CD14-positive monocyte (primary cell): ENCODE measurements around the gene MICALL2. TPM values are rescaled to one million over a fixed set of nuclear protein-coding genes. Genes with fewer than 3 reads are reported as not detected.
A peak's percentile ranks its signal among the peaks of the same experiment; 100 is the strongest.

Experiments
- DNase-seq, 3 donors: peaks; one replicate each; pipeline ENCODE4 v3.0.0-alpha.2; 2011 to 2022
- H2AFZ ChIP-seq: 2 replicates; pipeline ENCODE4 v1.6.0; 2012; ENCODE audit warnings: mild to moderate bottlenecking, low read depth, low read length, inconsistent platforms; ENCODE audit not compliant: insufficient read depth, poor library complexity, severe bottlenecking
- H3K27ac ChIP-seq, 2 donors: 1 replicate in 1 of 2; 2 replicates in 1 of 2; pipeline ENCODE4 v1.5.1; 2012 to 2013; ENCODE audit warnings: low read length in 2 of 2, control low read depth in 1 of 2, inconsistent platforms in 1 of 2, low read depth in 1 of 2, mild to moderate bottlenecking in 1 of 2
- H3K27me3 ChIP-seq, 2 donors: one replicate each; pipeline versions ENCODE4 v1.6.0 to v1.6.1; 2011 to 2013; ENCODE audit warnings: low read length in 2 of 2; ENCODE audit not compliant: control insufficient read depth in 2 of 2, insufficient read depth in 2 of 2
- H3K36me3 ChIP-seq, 2 donors: replicated peaks in 1 of 2; 1 replicate in 1 of 2; 2 replicates in 1 of 2; pipeline versions ENCODE4 v1.5.1 to v1.6.1; 2012 to 2013; ENCODE audit warnings: low read length in 2 of 2, control low read depth in 1 of 2, inconsistent platforms in 1 of 2, mild to moderate bottlenecking in 1 of 2; ENCODE audit not compliant: insufficient read depth in 2 of 2, control insufficient read depth in 1 of 2
- H3K4me1 ChIP-seq, 2 donors: 1 replicate in 1 of 2; 2 replicates in 1 of 2; pipeline versions ENCODE4 v1.5.1 to v1.6.1; 2012 to 2013; ENCODE audit warnings: low read length in 2 of 2, control low read depth in 1 of 2, inconsistent platforms in 1 of 2, mild to moderate bottlenecking in 1 of 2, moderate library complexity in 1 of 2; ENCODE audit not compliant: insufficient read depth in 2 of 2, control insufficient read depth in 1 of 2
- H3K4me2 ChIP-seq: replicated peaks from 2 replicates; pipeline ENCODE3; 2012; ENCODE audit warnings: low read length, moderate library complexity, mild to moderate bottlenecking; ENCODE audit not compliant: poor library complexity, severe bottlenecking; ENCODE audit errors: extremely low read depth
- H3K4me3 ChIP-seq, 3 experiments: fragments of 200-600 bp in 1 of 3; sonication (generic) in 1 of 3; replicated peaks in 1 of 3; 1 replicate in 2 of 3; 2 replicates in 1 of 3; pipeline ENCODE4 v1.5.1; 2011 to 2013; ENCODE audit warnings: low read length in 3 of 3, mild to moderate bottlenecking in 3 of 3, control low read depth in 2 of 3, low read depth in 2 of 3, inconsistent platforms in 1 of 3, moderate library complexity in 1 of 3
- H3K79me2 ChIP-seq: 2 replicates; pipeline ENCODE4 v1.6.0; 2012; ENCODE audit warnings: mild to moderate bottlenecking, control low read depth, inconsistent platforms, low read length, moderate library complexity; ENCODE audit not compliant: insufficient read depth
- H3K9ac ChIP-seq: 2 replicates; pipeline ENCODE4 v1.6.0; 2017; ENCODE audit warnings: low read length, mild to moderate bottlenecking; ENCODE audit not compliant: insufficient read depth, poor library complexity, severe bottlenecking
- H3K9me3 ChIP-seq, 2 donors: replicated peaks in 1 of 2; 1 replicate in 1 of 2; 2 replicates in 1 of 2; pipeline versions ENCODE4 v1.5.1 to v1.6.1; 2012 to 2013; ENCODE audit warnings: low read length in 2 of 2, control low read depth in 1 of 2; ENCODE audit not compliant: control insufficient read depth in 1 of 2, insufficient read depth in 1 of 2
- H4K20me1 ChIP-seq: 2 replicates; pipeline ENCODE4 v1.6.0; 2012; ENCODE audit warnings: mild to moderate bottlenecking, low read length, control low read depth, moderate library complexity; ENCODE audit not compliant: insufficient read depth
- H3K27ac Mint-ChIP-seq, 7 donors: one replicate each; pipeline ENCODE4 v1.8.0; 2020; ENCODE audit warnings: mild to moderate bottlenecking in 7 of 7, mixed read lengths in 7 of 7, moderate library complexity in 6 of 7, inconsistent platforms in 2 of 7
- H3K27me3 Mint-ChIP-seq, 3 donors: one replicate each; pipeline ENCODE4 v1.8.0; 2021 to 2022; ENCODE audit warnings: low read depth in 3 of 3, mild to moderate bottlenecking in 3 of 3, mixed read lengths in 3 of 3, moderate library complexity in 3 of 3, inconsistent platforms in 1 of 3
- H3K36me3 Mint-ChIP-seq, 2 donors: one replicate each; pipeline ENCODE4 v1.8.0; 2020; ENCODE audit warnings: mixed read lengths in 2 of 2, inconsistent platforms in 1 of 2, mild to moderate bottlenecking in 1 of 2
- H3K4me1 Mint-ChIP-seq: one replicate; pipeline ENCODE4 v1.8.0; 2020; ENCODE audit warnings: mild to moderate bottlenecking, mixed read lengths
- H3K4me3 Mint-ChIP-seq, 2 donors: one replicate each; pipeline ENCODE4 v1.8.0; 2020; ENCODE audit warnings: mild to moderate bottlenecking in 2 of 2, mixed read lengths in 2 of 2, moderate library complexity in 1 of 2
- H3K9me3 Mint-ChIP-seq, 7 donors: one replicate each; pipeline ENCODE4 v1.8.0; 2020 to 2022; ENCODE audit warnings: mixed read lengths in 7 of 7, mild to moderate bottlenecking in 6 of 7, moderate library complexity in 6 of 7, inconsistent platforms in 2 of 7
- CTCF ChIP-seq: fragments of 200-600 bp; IDR thresholded peaks from one replicate; pipeline ENCODE4 v1.8.0; 2022; ENCODE audit warnings: antibody characterized with exemption, mild to moderate bottlenecking
- WGBS: methylation state at CpG from one replicate; pipeline ENCODE4 v1.1.5; 2013; ENCODE audit warnings: missing lambda C conversion rate; ENCODE audit not compliant: insufficient coverage; 5-methylcytosine and 5-hydroxymethylcytosine counted together
- intact Hi-C, 2 donors: fragments of 100-400 bp; cut with micrococcal nuclease; formaldehyde crosslinking; loops; one replicate each; pipeline versions ENCODE4 v1.15.0 to v1.15.1; 2023
- polyA plus RNA-seq, 3 donors: library from polyadenylated mRNA; depleted of rRNA in 1 of 3; unstranded in 2 of 3; stranded (reverse) in 1 of 3; fragments of 300-500 nt in 2 of 3; fragments of >200 nt in 1 of 3; fragmentation: Illumina TruSeq in 2 of 3; gene quantifications; 1 replicate in 2 of 3; 2 replicates in 1 of 3; pipeline ENCODE4 v1.2.3, GENCODE V29; 2012 to 2021

The MICALL2 gene
- polyA plus RNA-seq, 3 donors, result 0.14 to 7.2 (median 0.72) TPM

GRCh38 chr7:1452205-1452604 lies 7.1 kb downstream of the MICALL2 start:
- WGBS, result 94% methylated on average over 11 of the region's 19 CpGs
- Histone ChIP-seq H3K4me2 (no peak overlapping the region), H2AFZ (no peak overlapping the region), H3K9me3 (no peaks in the 10 kb centered on the region), H3K27ac (no peak overlapping the region), H3K4me3 (no peak overlapping the region), H3K36me3 (no peaks in the 10 kb centered on the region), H4K20me1 (no peaks in the 10 kb centered on the region), H3K9ac (no peak overlapping the region), H3K4me1 (peaks cover 4% of the 10 kb centered on the region in 2 donors), H3K79me2 (peaks cover 10% of the 10 kb centered on the region), H3K27me3 (no peaks in the 10 kb centered on the region)
- intact Hi-C loops, result no loop called here
- no peaks in the 10 kb centered on the region for H3K36me3 Mint-ChIP-seq
- peaks cover 8% of the 10 kb centered on the region for H3K4me1 Mint-ChIP-seq
- no peaks in the 10 kb centered on the region for H3K9me3 Mint-ChIP-seq
- H3K27me3 Mint-ChIP-seq, result no peaks in the 10 kb centered on the region
- no peak overlapping the region for H3K27ac Mint-ChIP-seq
- no peak overlapping the region for H3K4me3 Mint-ChIP-seq
- no peak for DNase-seq
- TF ChIP-seq CTCF, result no peak

GRCh38 chr7:1450987-1451386 lies 8.3 kb downstream of the MICALL2 start:
- H3K4me3 ChIP-seq, result no peak overlapping the region
- no peaks in the 10 kb centered on the region for H3K9me3 Mint-ChIP-seq
- DNase-seq, result no peak
- H3K4me2 ChIP-seq, result no peak overlapping the region
- H3K27me3 Mint-ChIP-seq, result no peaks in the 10 kb centered on the region
- no peaks in the 10 kb centered on the region for H3K4me1 ChIP-seq
- no peak overlapping the region for H3K27ac ChIP-seq
- peaks cover 3% of the 10 kb centered on the region for H3K4me1 Mint-ChIP-seq
- no peak overlapping the region for H3K4me3 Mint-ChIP-seq
- no peaks in the 10 kb centered on the region for H3K36me3 Mint-ChIP-seq
- no peaks in the 10 kb centered on the region for H4K20me1 ChIP-seq
- peak overlapping the region in 1 of 7 donors; percentile 30 for H3K27ac Mint-ChIP-seq
- no peaks in the 10 kb centered on the region for H3K36me3 ChIP-seq
- no peaks in the 10 kb centered on the region for H3K9me3 ChIP-seq
- H3K79me2 ChIP-seq, result peaks cover 5% of the 10 kb centered on the region
- H3K27me3 ChIP-seq, result no peaks in the 10 kb centered on the region
- no peak overlapping the region for H3K9ac ChIP-seq
- 90% methylated on average over 8 of the region's 11 CpGs for WGBS
- H2AFZ ChIP-seq, result no peak overlapping the region
- no peak for TF ChIP-seq CTCF
- intact Hi-C loops, result no loop called here
